WERI-Rb-1 (cell line): ENCODE measurements around the gene RASL10A.
"Not testable (repeated sequence)": the region's sequence is repeated elsewhere in the genome, so short reads cannot be mapped to it uniquely, and the experiment has no call there.

Experiments
- DNase-seq: peaks from one replicate; pipeline ENCODE4 v3.0.0-alpha.2; 2020
- H3K27ac ChIP-seq: fragments of 250-450 bp; sonication (Bioruptor Pico); 2 replicates; pipeline ENCODE4 v1.5.1; 2020; ENCODE audit warnings: mild to moderate bottlenecking, moderate library complexity
- H3K27me3 ChIP-seq: fragments of 250-450 bp; sonication (Bioruptor Pico); 2 replicates; pipeline ENCODE4 v1.5.1; 2021; ENCODE audit warnings: mild to moderate bottlenecking, low read depth, moderate library complexity; ENCODE audit not compliant: insufficient read depth, severe bottlenecking
- H3K36me3 ChIP-seq: fragments of 250-450 bp; sonication (Bioruptor Pico); 2 replicates; pipeline ENCODE4 v1.5.1; 2020; ENCODE audit warnings: mild to moderate bottlenecking, moderate library complexity
- H3K4me3 ChIP-seq: 2 replicates; pipeline ENCODE4 v1.5.1; 2011; ENCODE audit warnings: low read depth, mild to moderate bottlenecking, control low read depth, low read length
- H3K9me3 ChIP-seq: fragments of 250-450 bp; sonication (Bioruptor Pico); 2 replicates; pipeline ENCODE4 v1.5.1; 2021; ENCODE audit warnings: mild to moderate bottlenecking, moderate library complexity; ENCODE audit not compliant: severe bottlenecking
- CTCF ChIP-seq: IDR thresholded peaks from 2 replicates; pipeline ENCODE4 v1.5.1; 2011; ENCODE audit warnings: low read depth, mild to moderate bottlenecking, control low read depth, inconsistent platforms, low read length

RASL10A gene, protein sequence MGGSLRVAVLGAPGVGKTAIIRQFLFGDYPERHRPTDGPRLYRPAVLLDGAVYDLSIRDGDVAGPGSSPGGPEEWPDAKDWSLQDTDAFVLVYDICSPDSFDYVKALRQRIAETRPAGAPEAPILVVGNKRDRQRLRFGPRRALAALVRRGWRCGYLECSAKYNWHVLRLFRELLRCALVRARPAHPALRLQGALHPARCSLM

GRCh38 chr22:29315286-29316140 is at the start of gene RASL10A:
Gene RASL10A, minus strand, starts transcription at chr22:29315697. Its CDS starts 451 bp downstream, at chr22:29315246.
- H3K9me3 ChIP-seq = no peaks in the 10 kb centered on the region
- peaks cover 8% of the 10 kb centered on the region for H3K27me3 ChIP-seq
- DNase-seq = peak; percentile 41
- TF ChIP-seq CTCF = no peak
- no peak within 1 kb of the TSS for H3K27ac ChIP-seq
- peaks cover 11% of the 10 kb centered on the region for H3K36me3 ChIP-seq
- peak within 1 kb of the TSS; percentile 51 for H3K4me3 ChIP-seq

DNA sequence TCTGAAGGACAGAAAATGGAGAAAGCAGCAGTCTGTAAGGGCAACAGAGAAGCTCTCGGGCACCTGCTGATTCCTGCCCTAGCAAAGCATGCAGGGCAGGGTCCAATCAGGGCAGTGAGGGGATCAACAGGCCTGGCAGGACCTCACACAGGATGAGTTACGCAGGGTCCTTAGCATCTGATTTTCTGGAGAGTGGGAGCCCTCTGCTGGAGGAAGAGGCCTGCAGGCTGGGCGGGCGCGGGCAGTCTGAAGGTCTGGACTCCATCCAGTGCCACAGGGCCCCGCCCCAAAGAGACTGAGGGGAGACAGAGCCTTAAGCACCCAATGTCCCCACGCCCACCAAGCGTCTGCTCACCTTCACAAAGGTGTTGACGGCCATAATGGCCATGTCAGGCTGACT is 44.0 kb upstream of the RASL10A start:
- Histone ChIP-seq H3K27ac (no peak overlapping the region), H3K27me3 (no peaks in the 10 kb centered on the region), H3K36me3 (peaks cover 28% of the 10 kb centered on the region), H3K4me3 (no peak overlapping the region), H3K9me3 (no peaks in the 10 kb centered on the region)
- DNase-seq = peak; percentile 88
- peak; percentile 94 for TF ChIP-seq CTCF

GRCh38 chr22:29357193-29357890 is 41.8 kb upstream of the RASL10A start:
- Histone ChIP-seq H3K27ac (peak overlapping the region; percentile 56), H3K36me3 (peaks cover 47% of the 10 kb centered on the region)
- not testable (repeated sequence) for H3K27me3 ChIP-seq, H3K9me3 ChIP-seq, H3K4me3 ChIP-seq
- peak; percentile 77 for DNase-seq

- Histone ChIP-seq H3K4me3 (no peak overlapping the region), H3K27ac (peak overlapping the region; percentile 71)
These were observed 38.4 kb upstream of the RASL10A start for GRCh38 chr22:29353860-29354259.

GRCh38 chr22:29353286-29353685 is 37.8 kb upstream of the RASL10A start:
- no peaks in the 10 kb centered on the region for H3K9me3 ChIP-seq
- no peak overlapping the region; the same call in 1 of the 2 replicates for H3K4me3 ChIP-seq
- peak; percentile 62 for DNase-seq
- H3K27me3 ChIP-seq = no peaks in the 10 kb centered on the region
- H3K36me3 ChIP-seq = peaks cover 77% of the 10 kb centered on the region
- TF ChIP-seq CTCF = no peak
- peak overlapping the region; percentile 71 for H3K27ac ChIP-seq

More at GRCh38 chr22:29353860-29354259, 38.4 kb upstream of the RASL10A start:
- Histone ChIP-seq H3K36me3 (peaks cover 77% of the 10 kb centered on the region), H3K27me3 (no peaks in the 10 kb centered on the region), H3K9me3 (no peaks in the 10 kb centered on the region)
- no peak for DNase-seq
- no peak for TF ChIP-seq CTCF

DNA sequence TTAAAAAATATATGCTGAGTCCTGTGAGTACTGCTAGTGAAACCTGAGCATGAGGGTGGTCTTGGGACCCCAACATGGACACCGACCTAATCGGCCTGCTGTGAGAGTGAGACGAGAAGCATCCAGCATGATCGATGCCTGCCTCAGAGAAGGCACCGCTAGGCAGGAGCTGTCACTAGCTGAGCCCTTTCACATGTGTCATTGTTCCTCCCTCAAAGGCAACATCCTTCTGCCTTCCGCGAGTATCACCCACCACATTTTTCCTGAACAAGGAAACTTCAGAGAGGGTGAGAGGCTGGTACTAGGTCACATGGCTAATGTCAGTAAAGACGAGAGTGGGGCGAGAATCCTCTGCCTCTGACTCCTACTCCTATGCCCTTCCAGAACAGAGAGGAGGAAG is 37.3 kb upstream of the RASL10A start:
- Histone ChIP-seq H3K9me3 (no peaks in the 10 kb centered on the region), H3K4me3 (no peak overlapping the region), H3K27me3 (no peaks in the 10 kb centered on the region), H3K27ac (peak overlapping the region; percentile 71), H3K36me3 (peaks cover 77% of the 10 kb centered on the region)
- TF ChIP-seq CTCF = no peak
- no peak for DNase-seq
